Endothelial cell of umbilical vein (primary cell): ENCODE measurements around the gene TANGO6. TPM values are rescaled to one million over a fixed set of nuclear protein-coding genes. Genes with fewer than 3 reads are reported as not detected.

Source experiments
- BruUV-seq: library from RNA; stranded (reverse); fragments of 400-500 nt; replicated peaks from 2 replicates; lab custom pipeline; 2021; lab: Mats Ljungman, UMichigan
- CTCF ChIA-PET: fragments of 300-600, 350-600 bp; sonication (Branson Sonifier 250); formaldehyde crosslinking; loops from one replicate; lab custom pipeline; 2021; ENCODE audit warnings: antibody characterized with exemption, inconsistent platforms; lab: Charles Lee
- POLR2A ChIA-PET: fragments of 300-600, 350-600 bp; sonication (Branson Sonifier 250); formaldehyde crosslinking; loops from one replicate; lab custom pipeline; 2021; ENCODE audit warnings: antibody characterized with exemption, inconsistent platforms; lab: Charles Lee
- DNase-seq: peaks from one replicate; pipeline ENCODE4 v3.0.0-alpha.2; 2011; ENCODE audit warnings: low read depth, low spot score
- FAIRE-seq: peaks from 2 replicates; lab custom pipeline; 2011; peaks lifted over from hg19 to GRCh38; lab: Jason Lieb, UNC
- H2AFZ ChIP-seq: 2 replicates; pipeline ENCODE4 v1.6.0; 2012; ENCODE audit warnings: low read depth, low read length, control low read depth, inconsistent platforms
- H3K27ac ChIP-seq: 2 replicates; pipeline ENCODE4 v1.5.1; 2011; ENCODE audit warnings: low read depth, mild to moderate bottlenecking, control low read depth, low read length, moderate library complexity; ENCODE audit not compliant: insufficient read depth
- H3K27me3 ChIP-seq, 2 experiments: 2 replicates each; pipeline versions ENCODE4 v1.6.0 to v1.6.1; 2011; ENCODE audit warnings: low read length in 2 of 2, mixed read lengths in 1 of 2; ENCODE audit not compliant: control insufficient read depth in 2 of 2, insufficient read depth in 2 of 2
- H3K36me3 ChIP-seq, 2 experiments: 2 replicates in 1 of 2; 3 replicates in 1 of 2; pipeline ENCODE4 v1.5.1; 2011; ENCODE audit warnings: low read length in 2 of 2, mild to moderate bottlenecking in 1 of 2, moderate library complexity in 1 of 2; ENCODE audit not compliant: control insufficient read depth in 2 of 2, insufficient read depth in 2 of 2; ENCODE audit errors: extremely low read depth in 1 of 2
- H3K4me1 ChIP-seq: 3 replicates; pipeline ENCODE4 v1.5.1; 2011; ENCODE audit warnings: mild to moderate bottlenecking, low read length; ENCODE audit not compliant: control insufficient read depth, insufficient read depth; ENCODE audit errors: extremely low read depth
- H3K4me2 ChIP-seq: 2 replicates; pipeline ENCODE4 v1.6.1; 2011; ENCODE audit warnings: low read length, control low read depth, mixed read lengths; ENCODE audit not compliant: insufficient read depth
- H3K4me3 ChIP-seq, 3 experiments: fragments of 200-600 bp in 1 of 3; sonication (generic), shearing (Covaris generic) in 1 of 3; replicated peaks in 1 of 3; 2 replicates each; pipeline ENCODE4 v1.5.1; 2011 to 2016; ENCODE audit warnings: control low read depth in 3 of 3, low read length in 3 of 3, mild to moderate bottlenecking in 2 of 3, inconsistent platforms in 1 of 3, low read depth in 1 of 3, moderate library complexity in 1 of 3; ENCODE audit not compliant: insufficient read depth in 1 of 3
- H3K79me2 ChIP-seq: 2 replicates; pipeline ENCODE4 v1.6.0; 2012; ENCODE audit warnings: low read length, inconsistent platforms; ENCODE audit not compliant: control insufficient read depth, insufficient read depth
- H3K9ac ChIP-seq: replicated peaks from 2 replicates; pipeline ENCODE3; 2011; ENCODE audit warnings: low read length, control low read depth; ENCODE audit not compliant: insufficient read depth; ENCODE audit errors: extremely low read depth
- H3K9me1 ChIP-seq: replicated peaks from 3 replicates; pipeline ENCODE4 v1.6.0; 2011; ENCODE audit warnings: mild to moderate bottlenecking, low read length; ENCODE audit not compliant: control insufficient read depth, insufficient read depth; ENCODE audit errors: extremely low read depth
- H3K9me3 ChIP-seq: replicated peaks from 2 replicates; pipeline ENCODE4 v1.5.1; 2012; ENCODE audit warnings: low read length, inconsistent platforms; ENCODE audit not compliant: control insufficient read depth, insufficient read depth
- H4K20me1 ChIP-seq: replicated peaks from 2 replicates; pipeline ENCODE3; 2011; ENCODE audit warnings: mild to moderate bottlenecking, low read length; ENCODE audit not compliant: control insufficient read depth, insufficient read depth; ENCODE audit errors: extremely low read depth
- EZH2 ChIP-seq: IDR thresholded peaks from 2 replicates; pipeline ENCODE4 v1.6.1; 2012; ENCODE audit warnings: borderline replicate concordance, low read depth, mild to moderate bottlenecking, moderate library complexity, low read length, inconsistent platforms; ENCODE audit not compliant: severe bottlenecking
- FOS ChIP-seq: IDR thresholded peaks from 2 replicates; pipeline ENCODE4 v1.6.1; 2011; ENCODE audit warnings: mild to moderate bottlenecking, low read length, moderate library complexity, borderline replicate concordance; ENCODE audit not compliant: insufficient read depth
- GATA2 ChIP-seq: IDR thresholded peaks from 2 replicates; pipeline ENCODE4 v1.7.0; 2011; ENCODE audit warnings: low read depth, mild to moderate bottlenecking, moderate library complexity, mixed read lengths, low read length; ENCODE audit not compliant: insufficient read length, insufficient read depth
- JUN ChIP-seq: IDR thresholded peaks from 2 replicates; pipeline ENCODE4 v1.6.1; 2011; ENCODE audit warnings: borderline replicate concordance, low read depth; ENCODE audit not compliant: insufficient read length, insufficient read depth
- MYC ChIP-seq: IDR thresholded peaks from one replicate; pipeline ENCODE4 v1.6.1; 2011; ENCODE audit warnings: mild to moderate bottlenecking, low read depth, low read length
- POLR2A ChIP-seq: IDR thresholded peaks from 2 replicates; pipeline ENCODE4 v1.6.1; 2012; ENCODE audit warnings: low read depth, mild to moderate bottlenecking, control low read depth, low read length
- POLR2AphosphoS5 ChIP-seq: IDR thresholded peaks from 2 replicates; pipeline ENCODE4 v1.6.1; 2012; ENCODE audit warnings: low read depth, mild to moderate bottlenecking, control low read depth, low read length, moderate library complexity; ENCODE audit not compliant: insufficient read depth
- dilution Hi-C: fragments of 300-500 bp; cut with MboI; formaldehyde crosslinking; loops from one replicate; pipeline ENCODE4 v1.15.0; 2019; ENCODE audit warnings: low sequenced_read_pairs; ENCODE audit not compliant: extremely low pct_ligation_motif_present
- intact Hi-C: fragments of 100-400 bp; cut with micrococcal nuclease; formaldehyde crosslinking; loops from one replicate; pipeline ENCODE4 v1.10.0; 2022
- polyA plus RNA-seq, 4 experiments: library from polyadenylated mRNA; depleted of rRNA in 3 of 4; stranded (reverse) in 3 of 4; unstranded in 1 of 4; fragments of >200 nt; gene quantifications; 2 replicates each; pipeline versions ENCODE4 v1.2.1 to v1.2.3, GENCODE V29; 2011 to 2012; ENCODE audit warnings: missing spikeins in 1 of 4
- total RNA-seq: library from RNA; stranded (reverse); gene quantifications from 2 replicates; pipeline ENCODE4 v1.2.3, GENCODE V29; 2021
- TF ChIP-seq, protein P1 (sequence below), 2 donors: IDR thresholded peaks; 1 replicate in 1 of 2; 2 replicates in 1 of 2; pipeline ENCODE4 v1.5.1; 2011; ENCODE audit warnings: low read length in 2 of 2, mild to moderate bottlenecking in 2 of 2, moderate library complexity in 2 of 2, control low read depth in 1 of 2, inconsistent platforms in 1 of 2, low read depth in 1 of 2; ENCODE audit not compliant: insufficient read depth in 1 of 2; ENCODE audit errors: extremely low read depth in 1 of 2
- TF ChIP-seq, protein P2 (sequence below): IDR thresholded peaks from 2 replicates; pipeline ENCODE4 v1.6.1; 2011; ENCODE audit not compliant: insufficient read depth, insufficient read length

TANGO6 gene
- total and polyA plus RNA-seq, 2 donors (not counting 3 experiments of a cell fraction or from before 2014, with no cell fraction given): 6.7 to 21.2 TPM

GRCh38 chr16:69031877-69032301 lies 188.6 kb downstream of the TANGO6 start:
- Histone ChIP-seq H3K9me3 (no peaks in the 10 kb centered on the region), H3K27me3 (no peaks in the 10 kb centered on the region), H3K4me3 (no peak overlapping the region), H2AFZ (no peak overlapping the region), H3K4me1 (peaks cover 5% of the 10 kb centered on the region), H4K20me1 (no peaks in the 10 kb centered on the region), H3K9me1 (no peaks in the 10 kb centered on the region), H3K9ac (no peak overlapping the region), H3K79me2 (no peaks in the 10 kb centered on the region), H3K4me2 (no peak overlapping the region), H3K27ac (no peak overlapping the region), H3K36me3 (no peaks in the 10 kb centered on the region)
- no peak for FAIRE-seq
- DNase-seq: no peak
- ChIA-PET CTCF (no interaction called here), POLR2A (no interaction called here)
- intact Hi-C loops: no loop called here
- dilution Hi-C loops: no loop called here
- no TSS peak for BruUV-seq
- TF ChIP-seq, protein P1, sequence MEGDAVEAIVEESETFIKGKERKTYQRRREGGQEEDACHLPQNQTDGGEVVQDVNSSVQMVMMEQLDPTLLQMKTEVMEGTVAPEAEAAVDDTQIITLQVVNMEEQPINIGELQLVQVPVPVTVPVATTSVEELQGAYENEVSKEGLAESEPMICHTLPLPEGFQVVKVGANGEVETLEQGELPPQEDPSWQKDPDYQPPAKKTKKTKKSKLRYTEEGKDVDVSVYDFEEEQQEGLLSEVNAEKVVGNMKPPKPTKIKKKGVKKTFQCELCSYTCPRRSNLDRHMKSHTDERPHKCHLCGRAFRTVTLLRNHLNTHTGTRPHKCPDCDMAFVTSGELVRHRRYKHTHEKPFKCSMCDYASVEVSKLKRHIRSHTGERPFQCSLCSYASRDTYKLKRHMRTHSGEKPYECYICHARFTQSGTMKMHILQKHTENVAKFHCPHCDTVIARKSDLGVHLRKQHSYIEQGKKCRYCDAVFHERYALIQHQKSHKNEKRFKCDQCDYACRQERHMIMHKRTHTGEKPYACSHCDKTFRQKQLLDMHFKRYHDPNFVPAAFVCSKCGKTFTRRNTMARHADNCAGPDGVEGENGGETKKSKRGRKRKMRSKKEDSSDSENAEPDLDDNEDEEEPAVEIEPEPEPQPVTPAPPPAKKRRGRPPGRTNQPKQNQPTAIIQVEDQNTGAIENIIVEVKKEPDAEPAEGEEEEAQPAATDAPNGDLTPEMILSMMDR (IDR thresholded peaks at IDR 0.05; ENCODE audit: extremely low read depth in 1 of 2, insufficient read depth in 1 of 2, low read depth in 1 of 2, low read length in 2 of 2): no peak
- TF ChIP-seq GATA2 (no peak), EZH2 (no peak), POLR2AphosphoS5 (no peak), JUN (no peak), FOS (no peak), POLR2A (no peak), MYC (no peak)
- TF ChIP-seq, protein P2, sequence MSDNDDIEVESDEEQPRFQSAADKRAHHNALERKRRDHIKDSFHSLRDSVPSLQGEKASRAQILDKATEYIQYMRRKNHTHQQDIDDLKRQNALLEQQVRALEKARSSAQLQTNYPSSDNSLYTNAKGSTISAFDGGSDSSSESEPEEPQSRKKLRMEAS: no peak
